Stimulated activated CD4-positive, alpha-beta T cell treated with anti-CD3 and anti-CD28 coated beads, Interleukin-15, amount 100 ng/mL, for 24 hours (primary cell): Measurements from ENCODE around the gene DYSF.

Experiments
- DNase-seq: peaks from one replicate; pipeline ENCODE4 v3.0.0-alpha.2; 2020

Gene DYSF

GRCh38 chr2:71531522-71532047 lies 78.2 kb downstream of the DYSF start:
- no peak for DNase-seq

DNA sequence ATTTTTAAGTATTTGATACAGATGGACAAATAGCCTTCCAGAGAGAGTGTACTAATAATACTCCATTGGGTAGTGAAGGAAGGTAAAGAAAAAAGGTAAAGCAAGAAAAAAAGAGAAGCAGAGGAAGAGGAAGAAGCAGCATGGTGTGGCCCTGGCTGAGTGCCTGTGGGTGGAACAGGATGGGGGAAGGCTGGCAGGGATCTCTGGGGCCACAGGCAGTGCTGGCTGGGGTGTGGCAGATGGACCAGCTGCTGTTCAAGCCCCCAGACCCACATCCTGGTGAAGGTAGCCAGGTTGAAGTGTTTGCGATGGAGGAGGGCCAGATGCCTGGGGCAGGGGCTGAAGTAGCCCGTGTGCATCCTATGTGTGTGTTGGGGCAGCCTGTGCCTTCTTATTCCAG lies 79.0 kb downstream of the DYSF start:
- no peak for DNase-seq

GRCh38 chr2:71534201-71534600 lies 80.8 kb downstream of the DYSF start:
- no peak for DNase-seq

DNA sequence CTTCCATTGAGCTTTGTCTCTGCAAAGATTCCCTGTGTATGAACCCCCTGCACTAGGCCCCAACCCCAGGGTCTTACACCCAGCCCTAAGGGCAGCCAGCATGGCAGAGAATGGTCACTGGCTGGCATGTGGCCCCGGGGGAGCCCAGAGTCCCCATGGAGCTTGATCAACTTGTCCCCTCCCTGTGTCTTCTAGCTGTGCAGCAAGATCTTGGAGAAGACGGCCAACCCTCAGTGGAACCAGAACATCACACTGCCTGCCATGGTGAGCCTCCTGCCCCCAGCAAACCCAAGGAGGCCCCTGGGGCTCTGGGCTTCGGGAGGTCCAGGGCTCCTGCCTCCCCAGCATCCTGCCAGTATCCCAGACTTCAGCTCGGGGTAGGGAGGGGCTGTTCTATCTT lies 81.5 kb downstream of the DYSF start:
- no peak for DNase-seq

DNA sequence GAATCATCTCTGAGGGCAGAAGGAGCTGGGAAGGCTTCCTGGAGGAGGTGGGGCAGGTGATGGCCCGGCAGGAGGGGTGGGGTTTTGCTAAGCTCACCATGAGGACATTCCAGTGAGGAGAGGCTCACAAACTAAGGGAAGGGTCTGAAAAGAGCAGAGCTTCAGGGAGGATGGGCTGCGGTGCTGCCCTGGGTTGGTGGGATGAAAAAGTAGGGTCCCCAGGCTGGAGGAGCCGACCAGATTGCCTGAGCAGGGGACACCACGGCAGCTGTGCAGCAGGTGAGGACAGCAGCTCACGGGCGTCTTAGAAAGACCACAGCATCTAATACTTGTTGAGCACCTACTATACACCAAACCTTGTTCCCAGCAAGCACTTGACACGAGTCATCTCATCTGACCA lies 82.2 kb downstream of the DYSF start:
- no peak for DNase-seq

- DNase-seq, result no peak
Measured at GRCh38 chr2:71536226-71536671, 82.9 kb downstream of the DYSF start.

DNA sequence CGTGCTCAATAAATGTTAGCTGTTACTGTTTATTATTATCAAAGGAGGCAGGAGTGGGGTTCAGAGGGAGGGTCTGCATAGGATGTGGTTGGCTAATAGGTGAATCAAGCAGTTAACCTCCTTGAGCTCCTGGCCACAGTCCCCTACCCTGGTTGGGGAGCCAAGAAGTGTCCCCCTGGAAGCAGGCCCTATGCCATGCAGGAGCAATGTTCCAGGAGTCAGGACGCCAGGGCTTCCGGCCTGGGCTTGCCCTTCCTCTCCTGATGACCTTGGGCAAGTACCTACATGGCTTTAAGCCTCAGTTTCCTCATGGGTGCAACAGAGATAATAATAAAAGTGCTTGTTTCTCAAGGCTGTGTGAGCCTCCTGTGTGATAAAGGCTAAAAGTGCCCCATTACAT lies 84.9 kb downstream of the DYSF start:
- DNase-seq, result no peak

DNA sequence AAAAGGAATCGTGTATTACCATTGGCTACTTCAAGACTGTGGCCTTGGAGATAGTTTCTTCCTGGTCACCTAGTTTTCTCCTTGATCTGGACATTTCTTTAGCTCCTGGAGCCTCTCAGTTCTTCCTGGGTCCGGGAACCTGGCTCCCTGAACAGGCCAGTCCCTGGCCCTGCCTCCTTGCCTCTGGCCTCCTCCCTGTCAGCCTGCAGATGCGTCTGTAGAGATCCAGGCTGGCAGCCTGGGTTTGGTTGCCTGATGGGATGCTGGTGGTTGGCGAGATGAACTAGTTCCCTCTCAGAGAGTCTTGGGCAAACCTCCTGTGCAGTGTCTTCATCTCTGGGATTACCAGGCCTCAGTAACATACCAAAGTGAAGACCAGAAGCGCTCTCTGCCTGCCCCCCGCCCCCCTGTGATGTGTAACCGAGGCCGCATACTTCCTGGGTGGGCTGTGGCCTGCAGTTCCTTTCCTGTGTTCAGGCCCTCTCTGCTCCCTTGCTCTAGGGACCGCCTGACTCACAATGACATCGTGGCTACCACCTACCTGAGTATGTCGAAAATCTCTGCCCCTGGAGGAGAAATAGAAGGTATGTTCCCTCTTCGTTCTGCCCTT lies 85.4 kb downstream of the DYSF start:
- DNase-seq, result no peak

GRCh38 chr2:71540818-71541217 lies 87.5 kb downstream of the DYSF start:
- DNase-seq, result no peak

DNA sequence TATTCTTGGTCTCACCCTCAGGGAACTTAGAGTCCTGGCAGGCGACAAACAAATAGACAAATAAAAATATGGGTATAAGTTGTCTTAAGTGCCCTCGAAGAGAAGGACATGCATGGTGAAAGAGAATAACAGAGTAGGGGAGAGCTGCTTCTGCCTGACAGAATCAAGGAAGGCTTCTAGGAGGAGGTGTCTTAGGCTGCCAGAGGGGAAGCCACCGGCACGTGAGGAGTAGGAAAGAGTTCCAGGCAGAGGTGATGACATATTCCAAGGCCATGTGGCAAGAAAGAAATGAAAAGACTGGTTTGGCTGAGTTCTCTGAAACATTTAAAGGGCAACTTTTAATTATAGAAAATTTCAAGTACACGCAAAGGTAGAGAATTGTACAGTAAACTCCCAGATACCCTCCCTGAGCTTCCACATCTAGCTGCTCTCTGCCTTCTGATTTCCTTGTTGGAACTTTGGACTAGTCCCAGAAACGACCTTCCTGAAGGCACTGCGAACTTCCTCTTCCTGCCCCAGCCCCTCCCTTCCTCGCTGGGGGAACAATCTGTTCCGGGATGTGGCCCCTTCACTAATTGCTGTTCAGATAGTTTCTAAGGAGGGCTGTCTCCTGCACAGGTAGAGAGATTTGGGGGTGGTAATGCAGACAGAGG lies 91.7 kb downstream of the DYSF start:
- no peak for DNase-seq

- DNase-seq, result peak; percentile 54
Measured at GRCh38 chr2:71545572-71546274, 92.4 kb downstream of the DYSF start.

DNA sequence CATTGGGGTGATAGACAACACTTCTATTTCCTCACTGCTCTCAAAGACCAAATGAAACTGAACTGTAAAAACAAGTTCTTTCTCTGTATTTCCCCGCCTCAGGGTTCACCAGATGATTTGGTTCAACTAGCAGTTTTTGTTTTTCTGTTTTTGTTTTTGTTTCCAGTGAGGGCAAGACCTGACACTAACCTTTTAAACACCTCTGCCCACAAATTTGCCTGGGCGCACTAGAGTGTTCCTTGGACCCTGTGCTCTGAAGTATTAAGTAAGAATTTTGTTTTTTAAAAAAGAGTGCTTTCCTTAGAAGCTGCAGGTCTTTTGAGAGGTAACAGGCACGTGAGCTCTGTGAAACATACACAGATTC lies 92.9 kb downstream of the DYSF start:
- no peak for DNase-seq

DNA sequence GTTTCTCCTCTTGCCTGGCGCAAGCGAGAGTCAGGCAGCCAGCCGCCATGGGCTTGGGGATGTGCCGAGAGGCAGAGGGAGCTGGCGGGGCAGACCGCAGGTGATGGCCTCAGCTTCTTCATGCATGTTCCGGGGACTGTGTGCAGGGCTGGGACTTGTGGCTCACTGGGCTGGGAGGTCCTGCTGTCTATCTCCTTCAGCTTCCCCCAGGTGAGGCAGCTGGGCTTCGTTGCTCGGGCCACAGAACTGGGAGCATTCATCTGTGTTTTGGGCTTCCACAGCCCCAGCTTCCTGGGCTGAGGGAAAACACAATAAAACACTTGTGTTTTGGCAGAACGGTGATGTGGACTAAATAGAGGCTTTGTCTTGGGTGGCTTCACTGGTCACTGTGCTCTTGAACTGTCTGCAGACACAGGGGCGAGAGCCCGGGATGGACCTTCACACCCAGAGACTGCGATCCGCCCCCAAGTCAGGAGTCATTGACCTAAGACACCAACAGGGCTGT lies 93.5 kb downstream of the DYSF start:
- no peak for DNase-seq

- DNase-seq, result no peak
Measured at GRCh38 chr2:71547616-71548285, 94.4 kb downstream of the DYSF start.

- peak; percentile 77 for DNase-seq
Measured at GRCh38 chr2:71548646-71549425, 95.5 kb downstream of the DYSF start.

DNA sequence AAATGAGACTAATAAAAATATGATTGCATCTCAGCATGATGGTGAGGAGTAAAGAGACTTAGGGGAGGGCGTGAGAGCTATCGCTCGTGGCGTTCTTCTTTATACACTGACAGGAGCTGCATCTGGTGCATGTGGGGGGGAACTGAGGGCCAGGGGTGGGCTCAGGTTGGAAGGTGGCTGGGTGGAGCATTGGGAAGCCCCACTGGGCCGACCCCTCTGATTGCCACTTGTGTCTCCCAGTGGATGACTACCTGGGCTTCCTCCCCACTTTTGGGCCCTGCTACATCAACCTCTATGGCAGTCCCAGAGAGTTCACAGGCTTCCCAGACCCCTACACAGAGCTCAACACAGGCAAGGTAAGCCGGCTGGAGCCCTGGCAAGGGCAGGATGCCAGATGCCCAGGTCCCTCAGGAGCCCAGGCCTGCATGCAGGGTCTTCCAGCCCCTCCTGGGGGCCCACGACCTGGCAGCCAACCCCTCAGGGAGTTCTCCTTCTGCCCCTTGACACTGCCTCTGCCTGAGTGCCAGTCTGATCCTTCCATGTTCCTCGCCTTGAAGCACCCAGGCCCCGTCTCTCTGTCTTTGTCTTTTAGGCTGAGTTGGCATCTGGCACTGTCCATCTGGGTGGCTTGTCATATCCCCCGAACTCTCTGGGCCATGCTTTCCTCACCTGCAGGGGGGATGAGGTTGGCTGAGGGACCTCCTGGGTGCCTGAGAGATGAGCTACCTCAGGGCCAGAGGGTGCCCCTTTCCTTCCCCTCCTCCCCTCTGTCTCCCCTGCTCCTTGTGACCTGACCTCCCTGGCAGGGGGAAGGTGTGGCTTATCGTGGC lies 97.7 kb downstream of the DYSF start:
- DNase-seq, result no peak

DNA sequence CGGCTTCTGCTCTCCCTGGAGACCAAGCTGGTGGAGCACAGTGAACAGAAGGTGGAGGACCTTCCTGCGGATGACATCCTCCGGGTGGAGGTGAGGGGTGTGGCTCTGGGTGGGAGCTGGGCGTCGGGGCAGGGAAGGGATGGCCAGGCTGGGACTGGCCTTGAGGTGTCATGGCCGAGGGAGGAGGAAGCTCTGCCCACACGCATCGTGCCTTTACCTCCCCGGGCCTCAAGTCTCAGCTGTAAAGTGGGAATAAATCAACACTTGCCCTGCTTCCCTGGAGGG lies 98.2 kb downstream of the DYSF start:
- no peak for DNase-seq

DNA sequence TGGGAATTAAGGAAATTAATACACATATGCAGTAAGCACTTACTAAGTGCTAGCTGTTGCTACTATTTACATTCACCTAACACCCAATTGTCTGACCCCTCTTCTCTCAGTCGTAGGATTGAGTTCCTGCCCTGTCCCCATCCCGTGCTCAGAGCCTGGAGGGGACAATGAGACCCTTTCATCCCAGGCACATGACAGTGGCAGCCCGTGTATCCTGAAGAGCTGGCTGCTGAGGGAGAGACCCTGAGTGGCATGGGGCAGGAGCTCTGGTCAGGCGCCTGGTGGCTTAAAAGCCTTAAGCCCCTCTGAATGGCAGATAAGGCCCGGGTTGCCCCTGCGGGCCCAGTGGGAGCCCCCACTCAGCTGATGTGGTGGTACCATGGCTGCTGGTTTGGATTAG lies 99.0 kb downstream of the DYSF start:
- no peak for DNase-seq

DNA sequence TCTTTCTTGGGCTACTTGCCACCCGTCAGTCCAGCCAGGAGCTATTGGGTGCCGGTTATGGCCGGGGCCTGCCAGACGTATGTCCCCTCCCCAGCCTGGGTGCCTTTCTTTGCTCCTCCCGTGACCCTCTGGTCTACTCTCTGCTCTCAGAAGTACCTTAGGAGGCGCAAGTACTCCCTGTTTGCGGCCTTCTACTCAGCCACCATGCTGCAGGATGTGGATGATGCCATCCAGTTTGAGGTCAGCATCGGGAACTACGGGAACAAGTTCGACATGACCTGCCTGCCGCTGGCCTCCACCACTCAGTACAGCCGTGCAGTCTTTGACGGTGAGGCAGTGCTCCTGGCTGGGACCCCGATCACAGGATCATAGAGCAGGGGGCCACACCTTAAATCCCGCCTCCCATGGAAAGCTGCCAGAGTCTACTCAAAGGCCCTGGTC lies 99.5 kb downstream of the DYSF start:
- DNase-seq, result no peak

DNA sequence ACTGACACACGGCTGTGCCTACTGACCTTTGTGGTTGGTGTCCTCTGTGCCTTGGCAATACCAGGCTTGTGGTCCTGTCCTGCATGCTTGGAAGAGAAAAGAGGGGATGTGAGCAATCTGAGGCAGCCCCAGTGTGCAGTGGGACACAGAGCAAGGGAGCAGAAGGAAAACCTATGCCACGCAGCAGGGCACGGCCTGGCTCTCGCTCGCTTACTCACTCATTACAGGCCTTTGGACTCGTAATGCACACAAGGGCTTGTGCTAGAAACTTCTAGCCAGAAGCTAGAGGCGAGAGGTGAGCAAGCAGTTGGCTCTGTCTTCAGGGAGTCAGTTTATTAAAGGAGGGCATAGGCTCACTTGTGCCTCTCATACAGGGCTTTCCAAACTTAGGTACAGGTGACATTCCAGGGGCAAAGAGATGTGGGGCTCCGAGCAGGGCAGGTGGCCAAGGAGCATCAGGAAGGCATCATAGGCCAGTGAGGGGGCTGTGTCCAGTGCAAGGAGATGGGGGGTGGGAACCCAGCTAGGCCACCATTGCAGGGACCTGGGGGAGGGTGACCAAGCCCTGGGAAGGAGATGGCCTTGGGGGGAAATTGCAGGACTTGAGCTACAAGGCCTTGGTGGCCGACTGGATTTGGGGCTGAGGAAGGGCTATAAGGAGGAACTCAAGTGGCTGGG lies 100.8 kb downstream of the DYSF start:
- no peak for DNase-seq

DNA sequence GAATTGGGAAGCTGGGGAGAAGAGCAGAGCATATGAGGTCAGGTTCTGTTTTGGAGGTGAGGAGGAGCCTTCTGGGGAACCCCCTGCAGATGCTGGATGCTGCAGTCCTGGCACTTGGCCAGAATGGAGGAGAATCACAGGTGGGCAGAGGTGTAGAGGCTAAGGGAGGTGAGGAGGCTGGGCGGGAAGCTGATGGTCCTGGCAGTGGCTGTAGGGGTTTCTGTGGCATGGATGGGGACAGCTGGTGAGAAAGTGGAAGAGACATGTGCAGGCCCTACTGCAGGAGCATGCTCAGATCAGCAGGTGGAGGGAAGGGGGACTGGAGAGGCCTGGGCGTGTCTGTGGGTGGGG lies 101.3 kb downstream of the DYSF start:
- no peak for DNase-seq
